Spleen (tissue), 11 donors: Measurements from ENCODE around the gene ZNF678. TPM values are rescaled to one million over a fixed set of nuclear protein-coding genes. Genes with fewer than 3 reads are reported as not detected.
A peak's percentile ranks its signal among the peaks of the same experiment; 100 is the strongest.

Source experiments
- DNase-seq: peaks from one replicate; pipeline ENCODE4 v3.0.0-alpha.2; 2020
- H3K27ac ChIP-seq, 8 donors: fragments of 200-600 bp; sonication (generic) in 7 of 8; 1 replicate in 4 of 8; 2 replicates in 4 of 8; pipeline versions ENCODE4 v1.5.0 to v1.8.0; 2016 to 2021; ENCODE audit warnings: inconsistent platforms in 4 of 8, mild to moderate bottlenecking in 4 of 8, moderate library complexity in 1 of 8
- H3K27me3 ChIP-seq, 7 donors: fragments of 200-600 bp; sonication (generic) in 6 of 7; replicated peaks in 1 of 7; 1 replicate in 4 of 7; 2 replicates in 3 of 7; pipeline versions ENCODE4 v1.5.0 to v1.8.0; 2016 to 2021; ENCODE audit warnings: inconsistent platforms in 3 of 7, mild to moderate bottlenecking in 1 of 7
- H3K36me3 ChIP-seq, 6 donors: fragments of 200-600 bp; sonication (generic) in 5 of 6; 1 replicate in 4 of 6; 2 replicates in 2 of 6; pipeline versions ENCODE4 v1.5.0 to v1.8.0; 2016 to 2021; ENCODE audit warnings: inconsistent platforms in 2 of 6
- H3K4me1 ChIP-seq, 6 donors: fragments of 200-600 bp; sonication (generic) in 5 of 6; 1 replicate in 3 of 6; 2 replicates in 3 of 6; pipeline versions ENCODE4 v1.5.0 to v1.8.0; 2016 to 2021; ENCODE audit warnings: inconsistent platforms in 3 of 6
- H3K4me3 ChIP-seq, 8 donors: fragments of 200-600 bp; sonication (generic) in 7 of 8; 1 replicate in 4 of 8; 2 replicates in 4 of 8; pipeline versions ENCODE4 v1.5.0 to v1.8.0; 2016 to 2021; ENCODE audit warnings: inconsistent platforms in 4 of 8, mild to moderate bottlenecking in 4 of 8, moderate library complexity in 2 of 8
- H3K9me3 ChIP-seq, 8 donors: fragments of 200-600 bp; sonication (generic) in 7 of 8; 1 replicate in 4 of 8; 2 replicates in 4 of 8; pipeline versions ENCODE4 v1.5.0 to v1.8.0; 2016 to 2021; ENCODE audit warnings: inconsistent platforms in 4 of 8
- CTCF ChIP-seq, 11 experiments: fragments of 200-600 bp in 7 of 11; fragments of 450-650 bp in 4 of 11; sonication (generic) in 4 of 11; IDR thresholded peaks in 8 of 11; conservative IDR thresholded peaks in 3 of 11; 1 replicate in 7 of 11; 2 replicates in 4 of 11; pipeline versions ENCODE4 v1.4.0 to v1.8.0; 2016 to 2021; ENCODE audit warnings: antibody characterized with exemption in 11 of 11, inconsistent platforms in 4 of 11, mild to moderate bottlenecking in 1 of 11
- POLR2A ChIP-seq, 3 donors: fragments of 450-650 bp; IDR thresholded peaks; one replicate each; pipeline ENCODE4 v1.5.1; 2017; ENCODE audit warnings: antibody characterized with exemption in 3 of 3, mild to moderate bottlenecking in 1 of 3
- POLR2AphosphoS5 ChIP-seq, 3 donors: sonication (generic); formaldehyde crosslinking; IDR thresholded peaks; one replicate each; pipeline ENCODE4 v1.5.1; 2017; ENCODE audit warnings: antibody characterized with exemption in 3 of 3
- WGBS, 5 donors: extraction: QIAGEN DNeasy Blood & Tissue Kit in 3 of 5; methylation state at CpG; one replicate each; pipeline versions ENCODE4 v1.1.5 to v1.1.7; 2013 to 2018; 5-methylcytosine and 5-hydroxymethylcytosine counted together
- intact Hi-C: fragments of 100-400 bp; cut with DNase I; formaldehyde crosslinking; loops from one replicate; pipeline ENCODE4 v1.15.0; 2023; ENCODE audit warnings: low total_unique reads
- polyA plus RNA-seq, 3 donors: library from polyadenylated mRNA; stranded (reverse); fragments of 200-250 nt; gene quantifications; one replicate each; pipeline ENCODE4 v1.2.1, GENCODE V29; 2013
- total RNA-seq, 7 donors: library from RNA; depleted of rRNA in 3 of 7; stranded (reverse); fragments of >200 nt in 3 of 7; fragmentation: NEBNext Ultra II Directional in 4 of 7; extraction: Animal tissue kit (Norgen Biotek cat#: 25700) in 4 of 7; gene quantifications; one replicate each; pipeline versions ENCODE4 v1.1.0 to v1.2.1, GENCODE V29; 2016 to 2021
- donor health status: healthy with polysubstance abuse.
- donor health status: DM: no; HTN: no; CAD: no; lungs with moderate emphysema.
- donor health status: DM: no; HTN: no; CAD: no.
- donor health status: Bipolar disorder and iron deficiency.
- donor health status: healthy.
- donor health status: DM: no; HTN: no; CAD: no.
- donor health status: DM: yes; HTN: yes; CAD: no.

ZNF678 gene
- total and polyA plus RNA-seq, 10 donors = 1.5 to 24.5 (median 11.9) TPM

DNA sequence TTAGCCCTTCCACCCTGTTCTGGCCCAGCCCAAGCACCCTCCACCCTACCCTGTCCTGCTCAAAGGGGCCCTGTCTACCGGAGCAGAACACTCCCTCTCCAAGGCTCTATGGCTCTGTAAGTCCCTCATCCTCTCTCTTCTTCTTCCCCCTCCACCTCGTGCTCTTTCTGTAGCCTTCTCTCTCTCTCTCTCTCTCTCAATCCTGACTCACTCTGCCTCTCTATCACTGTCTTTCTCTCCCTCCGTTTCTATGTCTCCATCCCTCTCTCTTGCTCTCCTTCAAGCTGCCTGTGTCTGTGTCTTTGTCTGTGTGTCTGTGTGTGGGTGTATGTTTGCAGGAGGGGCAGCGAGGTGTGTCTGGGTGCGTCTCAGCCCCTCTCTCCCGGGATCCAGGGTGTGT is 1.3 kb upstream of the ZNF678 start:
- intact Hi-C loops = no loop called here

GRCh38 chr1:227562933-227563323 is 428 bp upstream of the ZNF678 start:
- peaks cover 5 to 46% (median 11%) of the 10 kb centered on the region in 6 donors for H3K4me1 ChIP-seq
- TF ChIP-seq CTCF (IDR thresholded peaks at IDR 0.05 in 8 of 11, conservative IDR thresholded peaks at IDR 0.05 in 3 of 11) (no peak), POLR2AphosphoS5 (IDR thresholded peaks at IDR 0.05) (no peak), POLR2A (IDR thresholded peaks at IDR 0.05) (no peak)
- H3K27me3 ChIP-seq = peaks cover 5 to 42% (median 28%) of the 10 kb centered on the region in 7 donors
- H3K27ac ChIP-seq = peak overlapping the region in 2 of 8 donors; percentile 87 to 90
- peak overlapping the region in 5 of 8 donors; percentile 66 to 78 (median 73) for H3K4me3 ChIP-seq
- no peak for DNase-seq
- no peaks in the 10 kb centered on the region for H3K36me3 ChIP-seq
- 92 to 97% (median 95%) methylated on average over 8 to 10 of the region's 10 CpGs for WGBS, 5 donors
- H3K9me3 ChIP-seq = peaks cover 0 to 21% (median 0%) of the 10 kb centered on the region in 8 donors
- intact Hi-C loops = no loop called here

More for the DNA sequence above, 1.3 kb upstream of the ZNF678 start:
- peaks cover 0 to 21% (median 0%) of the 10 kb centered on the region in 8 donors for H3K9me3 ChIP-seq
- TF ChIP-seq POLR2AphosphoS5 (IDR thresholded peaks at IDR 0.05) (no peak), CTCF (IDR thresholded peaks at IDR 0.05 in 8 of 11, conservative IDR thresholded peaks at IDR 0.05 in 3 of 11) (no peak), POLR2A (IDR thresholded peaks at IDR 0.05) (no peak)
- 86 to 95% (median 88%) methylated on average over 6 of the region's 6 CpGs for WGBS, 5 donors
- H3K36me3 ChIP-seq = no peaks in the 10 kb centered on the region
- DNase-seq = no peak
- H3K4me3 ChIP-seq = no peak overlapping the region
- H3K27ac ChIP-seq = no peak overlapping the region
- H3K27me3 ChIP-seq = peaks cover 5 to 43% (median 28%) of the 10 kb centered on the region in 7 donors
- peaks cover 5 to 40% (median 11%) of the 10 kb centered on the region in 6 donors for H3K4me1 ChIP-seq

DNA sequence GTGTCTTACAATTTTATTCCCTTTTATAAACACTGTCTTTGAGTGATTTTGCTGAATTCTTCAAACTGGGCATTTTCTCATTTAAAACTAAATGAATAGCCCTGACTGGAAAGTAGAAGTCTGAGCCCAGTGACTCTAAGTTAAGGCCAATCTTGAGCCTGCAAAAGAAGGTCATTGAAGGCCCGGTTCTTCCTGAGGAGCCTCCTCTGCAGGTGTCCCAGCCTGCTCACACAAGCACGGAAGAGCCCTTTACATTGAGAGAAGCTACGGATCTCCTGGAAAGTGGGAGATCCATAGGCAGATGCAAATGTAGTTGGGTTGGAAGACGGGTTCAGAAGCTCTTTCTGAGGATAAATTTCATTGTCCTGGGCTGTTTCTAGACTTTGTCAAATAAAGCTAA is 3.9 kb downstream of the ZNF678 start:
- H3K27ac ChIP-seq = no peak overlapping the region
- no peaks in the 10 kb centered on the region for H3K27me3 ChIP-seq
- peaks cover 0 to 3% (median 0%) of the 10 kb centered on the region in 8 donors for H3K9me3 ChIP-seq
- H3K4me3 ChIP-seq = no peak overlapping the region
- no peak for TF ChIP-seq POLR2A (IDR thresholded peaks at IDR 0.05)
- no peak for TF ChIP-seq POLR2AphosphoS5 (IDR thresholded peaks at IDR 0.05)
- no peak for TF ChIP-seq CTCF (IDR thresholded peaks at IDR 0.05 in 8 of 11, conservative IDR thresholded peaks at IDR 0.05 in 3 of 11)
- peaks cover 0 to 10% (median 0%) of the 10 kb centered on the region in 6 donors for H3K36me3 ChIP-seq
- peaks cover 5 to 42% (median 18%) of the 10 kb centered on the region in 6 donors for H3K4me1 ChIP-seq
- DNase-seq = peak; percentile 8
- WGBS, 5 donors = 86 to 92% (median 92%) methylated on average over 4 of the region's 4 CpGs
- intact Hi-C loops = no loop called here

DNA sequence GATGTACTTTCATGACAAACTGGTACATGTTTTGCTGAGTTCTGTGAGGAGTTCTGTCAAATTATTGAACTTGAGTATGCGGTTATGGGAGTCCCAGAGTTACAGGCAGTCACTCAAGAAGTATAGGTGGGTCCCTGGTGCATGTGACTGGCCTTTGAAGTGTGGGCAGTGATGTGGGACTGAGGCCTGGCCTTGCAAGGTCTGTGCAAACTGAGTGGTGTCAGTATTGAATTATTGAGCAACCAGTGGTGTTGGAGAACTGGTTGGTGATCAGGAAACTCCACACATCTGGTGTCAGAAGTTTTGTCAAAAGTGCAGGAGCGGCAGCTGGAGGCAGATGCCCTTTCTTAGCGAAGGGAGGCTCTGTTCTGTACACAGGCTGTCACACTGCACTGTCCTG is 5.2 kb downstream of the ZNF678 start:
- Histone ChIP-seq H3K27me3 (no peaks in the 10 kb centered on the region), H3K27ac (no peak overlapping the region), H3K9me3 (peaks cover 0 to 5% (median 0%) of the 10 kb centered on the region in 8 donors), H3K4me3 (no peak overlapping the region), H3K36me3 (peaks cover 0 to 17% (median 0%) of the 10 kb centered on the region in 6 donors), H3K4me1 (peaks cover 5 to 42% (median 18%) of the 10 kb centered on the region in 6 donors)
- 83 to 97% (median 95%) methylated on average over 3 of the region's 3 CpGs for WGBS, 5 donors
- TF ChIP-seq POLR2AphosphoS5 (IDR thresholded peaks at IDR 0.05) (no peak), POLR2A (IDR thresholded peaks at IDR 0.05) (no peak), CTCF (IDR thresholded peaks at IDR 0.05 in 8 of 11, conservative IDR thresholded peaks at IDR 0.05 in 3 of 11) (no peak)
- DNase-seq = no peak
- intact Hi-C loops = no loop called here
